ENCODE results near the gene FUT8.

DNA sequence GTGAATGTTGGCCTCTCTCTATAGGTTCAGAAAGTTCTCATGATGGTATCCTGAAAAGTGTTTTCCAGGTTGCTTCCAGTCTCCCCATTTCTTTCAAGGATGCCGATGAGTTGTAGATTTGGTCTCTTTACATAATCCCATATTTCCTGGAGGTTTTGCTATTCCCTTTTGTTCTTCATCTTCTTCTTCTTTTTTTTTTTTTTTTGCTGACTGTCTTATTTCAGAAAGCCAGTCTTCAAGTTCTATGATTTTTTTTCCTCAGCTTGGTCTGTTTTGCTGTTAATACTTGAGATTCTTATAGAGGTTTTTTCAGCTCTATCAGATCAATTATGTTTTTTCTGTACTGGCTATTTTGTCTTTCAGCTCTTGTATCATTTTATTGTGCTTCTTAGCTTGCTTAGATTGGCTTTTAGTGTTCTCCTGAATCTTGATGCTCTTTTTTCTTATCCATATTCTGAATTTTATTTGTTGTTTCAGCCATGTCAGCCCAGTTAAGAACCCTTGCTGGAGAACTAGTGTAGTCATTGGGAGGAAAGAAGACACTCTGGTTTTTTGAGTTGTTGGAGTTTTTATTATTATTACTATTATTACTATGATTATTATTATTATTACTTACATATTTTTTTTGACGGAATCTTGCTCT, 124.4 kb downstream of the FUT8 start:
- TF ChIP-seq, protein P1, sequence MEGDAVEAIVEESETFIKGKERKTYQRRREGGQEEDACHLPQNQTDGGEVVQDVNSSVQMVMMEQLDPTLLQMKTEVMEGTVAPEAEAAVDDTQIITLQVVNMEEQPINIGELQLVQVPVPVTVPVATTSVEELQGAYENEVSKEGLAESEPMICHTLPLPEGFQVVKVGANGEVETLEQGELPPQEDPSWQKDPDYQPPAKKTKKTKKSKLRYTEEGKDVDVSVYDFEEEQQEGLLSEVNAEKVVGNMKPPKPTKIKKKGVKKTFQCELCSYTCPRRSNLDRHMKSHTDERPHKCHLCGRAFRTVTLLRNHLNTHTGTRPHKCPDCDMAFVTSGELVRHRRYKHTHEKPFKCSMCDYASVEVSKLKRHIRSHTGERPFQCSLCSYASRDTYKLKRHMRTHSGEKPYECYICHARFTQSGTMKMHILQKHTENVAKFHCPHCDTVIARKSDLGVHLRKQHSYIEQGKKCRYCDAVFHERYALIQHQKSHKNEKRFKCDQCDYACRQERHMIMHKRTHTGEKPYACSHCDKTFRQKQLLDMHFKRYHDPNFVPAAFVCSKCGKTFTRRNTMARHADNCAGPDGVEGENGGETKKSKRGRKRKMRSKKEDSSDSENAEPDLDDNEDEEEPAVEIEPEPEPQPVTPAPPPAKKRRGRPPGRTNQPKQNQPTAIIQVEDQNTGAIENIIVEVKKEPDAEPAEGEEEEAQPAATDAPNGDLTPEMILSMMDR (IDR thresholded peaks at IDR 0.05; ENCODE audit: poor library complexity): no peak
- no peak for TF ChIP-seq EZH2phosphoT487 (IDR thresholded peaks at IDR 0.05; ENCODE audit: low read depth, severe bottlenecking, unreplicated experiment)
- no peak for TF ChIP-seq EZH2 (IDR thresholded peaks at IDR 0.05; ENCODE audit: borderline replicate concordance)

Measured in hepatocyte (in vitro differentiated cells).